HG02642 (cell line): ENCODE data around the gene SLC52A3.
"Not testable (repeated sequence)": the region's sequence is repeated elsewhere in the genome, so short reads cannot be mapped to it uniquely, and the experiment has no call there.

ENCODE experiments used
- ATAC-seq: cut with Tn5 transposase; IDR thresholded peaks from one replicate; pipeline ENCODE4 v1.9.1; 2021; ENCODE audit warnings: mild to moderate bottlenecking; ENCODE audit not compliant: unreplicated experiment, poor library complexity

The SLC52A3 gene

DNA sequence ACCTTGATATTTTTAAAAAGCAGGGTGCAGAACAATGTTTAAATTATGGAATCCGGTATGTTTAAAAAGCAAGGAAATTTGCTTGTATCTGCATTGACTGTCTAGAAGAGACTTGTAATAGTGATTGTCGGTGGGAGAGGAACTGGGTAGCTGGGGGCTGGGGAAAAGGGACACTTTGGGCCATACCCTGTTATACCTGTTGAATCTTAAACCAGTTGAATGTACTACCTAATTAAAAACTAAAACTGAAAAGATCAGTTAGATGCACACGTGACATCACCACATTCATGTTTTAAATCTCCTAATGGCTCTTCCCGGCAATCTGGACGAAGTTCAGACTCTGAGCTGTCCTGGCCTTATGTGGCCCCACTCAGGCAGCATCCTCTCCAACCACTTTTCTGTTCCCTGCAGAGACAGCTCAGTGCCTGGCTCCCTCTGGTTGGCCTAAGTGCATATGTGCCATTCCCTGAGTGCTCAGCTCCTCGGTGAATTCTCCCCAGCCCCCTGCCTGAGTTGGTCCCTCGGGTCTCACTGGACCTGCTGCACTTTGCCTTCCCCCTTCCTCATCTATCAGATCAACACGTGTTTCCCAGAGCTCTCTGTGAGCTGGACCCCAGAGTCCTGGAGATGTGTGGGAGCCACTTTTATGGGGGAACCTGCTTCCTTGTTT is 36.3 kb downstream of the SLC52A3 start:
- no peak for ATAC-seq

DNA sequence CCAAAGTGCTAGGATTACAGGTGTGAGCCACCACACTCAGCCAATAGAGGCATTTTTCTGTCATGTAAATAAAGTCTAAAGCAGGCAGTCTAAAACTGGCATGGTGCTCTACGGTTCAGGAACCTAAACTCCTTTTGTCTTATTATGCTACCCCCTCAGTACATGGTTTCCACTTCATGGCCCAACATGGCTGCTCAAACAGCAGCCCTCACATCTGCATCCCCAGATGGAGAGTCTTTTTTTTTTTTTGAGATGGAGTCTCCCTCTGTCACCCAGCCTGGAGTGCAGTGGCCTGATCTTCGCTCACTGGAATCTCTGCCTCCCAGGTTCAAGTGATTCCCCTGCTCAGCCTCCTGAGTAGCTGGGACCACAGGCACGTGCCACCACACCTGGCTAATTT is 38.3 kb downstream of the SLC52A3 start:
- no peak for ATAC-seq

DNA sequence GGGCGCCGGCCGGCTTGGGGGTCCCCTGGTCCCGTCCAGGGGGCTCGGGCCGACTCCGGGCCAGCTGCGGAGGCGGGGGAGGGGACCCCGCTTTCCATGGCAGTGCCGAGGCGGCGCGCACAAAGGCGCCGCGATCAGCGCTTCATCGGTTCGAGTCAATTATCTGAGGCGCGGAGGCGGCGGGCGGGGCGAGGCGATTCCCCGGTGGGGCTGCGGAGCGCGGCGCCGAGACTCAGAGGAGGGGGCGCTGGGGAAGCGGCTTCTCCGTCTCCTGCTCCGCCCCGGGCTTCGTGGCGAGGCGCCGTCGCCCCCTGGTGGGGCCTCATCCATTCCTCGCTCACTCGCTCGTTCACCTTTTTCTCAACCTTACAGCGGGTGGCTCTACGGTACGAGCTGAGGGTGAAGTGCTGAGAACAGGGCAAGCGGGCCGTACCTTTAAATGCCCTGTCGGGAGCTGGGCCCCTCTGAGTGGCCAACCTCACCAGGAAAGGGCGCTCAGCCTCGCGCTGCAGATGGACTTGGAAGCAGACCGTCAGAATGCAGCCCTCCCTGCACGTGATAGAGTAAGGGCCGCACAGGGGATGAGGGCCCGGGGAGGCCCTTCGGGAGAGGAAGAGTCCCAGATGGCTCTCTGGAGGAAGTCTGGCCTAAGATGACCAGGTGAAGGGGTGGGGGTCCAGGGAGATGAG is 39.9 kb downstream of the SLC52A3 start:
- no peak for ATAC-seq

DNA sequence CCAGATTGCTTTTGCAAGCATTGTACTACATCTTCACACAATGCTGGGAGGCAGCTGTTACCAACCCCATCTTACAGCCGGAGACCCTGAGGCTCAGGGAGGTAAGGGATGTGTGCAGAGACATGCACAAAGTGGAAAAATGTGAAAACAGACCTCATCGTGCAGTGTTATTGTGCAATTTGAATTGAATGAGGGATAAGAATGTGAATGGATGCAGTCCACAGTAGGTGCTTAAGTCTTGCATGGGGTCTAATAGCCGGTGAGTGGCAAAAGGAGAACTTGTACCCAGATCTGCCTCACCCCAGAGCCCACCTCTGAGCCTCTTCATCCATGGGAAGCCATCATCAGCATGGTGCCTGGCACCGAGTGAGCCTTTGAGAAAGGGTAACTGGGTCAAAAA is 42.1 kb downstream of the SLC52A3 start:
- no peak for ATAC-seq

DNA sequence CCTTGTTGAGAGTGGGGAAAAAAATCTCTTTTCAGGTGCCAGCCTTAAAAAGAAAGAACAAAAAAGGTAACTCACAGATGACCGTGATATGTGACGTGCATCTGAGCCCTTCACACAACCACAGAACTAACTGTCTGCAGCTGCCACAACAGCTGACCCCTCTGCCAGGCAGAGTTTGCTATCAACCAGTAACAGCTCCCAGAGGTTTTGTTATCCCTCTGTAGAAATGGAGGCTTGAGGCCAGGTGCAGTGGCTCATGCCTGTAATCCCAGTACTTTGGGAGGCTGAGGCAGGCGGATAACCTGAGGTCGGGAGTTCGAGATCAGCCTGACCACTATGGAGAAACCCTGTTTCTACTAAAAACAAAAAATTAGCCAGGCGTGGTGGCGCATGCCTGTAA is 42.8 kb downstream of the SLC52A3 start:
- no peak for ATAC-seq

DNA sequence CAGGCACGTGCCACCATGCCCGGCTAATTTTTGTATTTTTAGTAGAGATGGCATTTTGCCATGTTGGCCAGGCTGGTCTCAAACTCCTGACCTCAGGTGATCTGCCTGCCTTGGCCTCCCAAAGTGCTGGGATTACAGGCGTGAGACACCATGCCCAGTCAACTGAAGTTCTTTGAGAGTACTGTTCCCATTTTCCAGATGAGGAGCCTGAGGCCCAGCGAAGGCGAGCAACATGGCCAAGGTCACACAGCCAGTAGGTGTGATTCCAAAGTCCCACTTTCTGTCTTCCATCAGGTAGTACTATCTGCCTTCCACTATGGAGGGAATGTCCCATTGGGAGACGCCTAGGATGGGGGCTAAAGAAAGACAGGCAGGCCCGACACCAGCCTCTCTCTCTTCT is 43.5 kb downstream of the SLC52A3 start:
- ATAC-seq: not testable (repeated sequence)

DNA sequence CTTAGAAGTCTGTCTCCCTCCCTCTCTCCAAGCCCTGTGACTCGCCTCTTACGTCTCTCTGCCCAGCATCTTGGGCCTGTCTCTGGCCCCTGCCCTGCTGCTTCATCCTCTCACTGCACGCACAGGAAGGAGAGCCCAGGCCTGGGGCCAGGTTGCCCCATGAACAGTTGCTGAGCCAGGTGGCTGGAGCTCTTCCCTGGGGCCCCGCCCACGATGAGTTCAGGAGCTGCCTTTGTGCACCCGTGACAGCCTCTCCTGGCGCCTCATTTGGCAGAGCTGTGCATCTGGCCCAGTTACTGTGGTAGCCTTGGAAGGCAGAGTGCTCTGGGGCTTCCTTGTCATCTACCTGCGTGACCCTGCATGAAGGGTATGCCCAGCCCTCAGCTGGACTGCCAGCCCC is 44.5 kb downstream of the SLC52A3 start:
- no peak for ATAC-seq

DNA sequence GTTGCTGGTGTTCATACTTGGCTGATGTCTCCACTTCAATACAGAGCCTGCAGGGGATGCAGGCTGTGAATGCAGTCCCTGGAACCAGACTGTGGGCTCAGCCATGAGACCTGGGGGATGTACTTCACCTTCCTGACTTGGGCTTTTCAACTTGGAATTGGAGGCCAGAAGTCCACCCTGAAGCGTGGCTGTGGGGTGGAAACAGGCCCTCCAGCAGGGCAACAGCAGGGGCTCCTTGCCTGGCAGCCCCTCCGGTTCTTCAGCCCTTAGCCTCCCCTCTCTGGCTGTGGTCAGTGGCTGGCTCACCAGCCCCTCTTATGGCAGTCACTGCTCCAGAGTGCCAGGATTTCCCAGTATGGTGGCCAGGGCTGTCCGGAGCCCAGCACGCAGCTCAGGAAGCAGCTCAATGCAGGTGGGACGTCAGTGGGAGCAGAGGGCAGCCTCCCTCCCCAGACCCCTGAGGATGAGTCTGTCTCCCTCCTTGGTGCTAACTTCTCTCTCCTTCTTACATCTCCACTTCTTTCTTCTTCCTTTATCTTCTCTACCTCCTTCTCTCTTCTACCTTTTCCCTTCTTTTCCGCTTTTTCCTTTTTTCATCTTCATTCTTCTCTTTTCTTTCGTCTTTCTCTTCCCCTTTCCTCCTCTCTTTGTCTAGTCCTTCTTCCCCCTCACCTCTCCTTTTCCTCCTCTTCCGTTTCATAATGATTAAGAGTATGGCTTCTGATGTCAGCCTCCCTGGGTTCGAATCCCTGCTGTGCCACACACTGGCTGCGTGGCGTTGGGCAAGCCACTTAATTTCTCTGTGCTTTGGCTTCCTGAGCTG is 45.3 kb downstream of the SLC52A3 start:
- ATAC-seq: no peak

DNA sequence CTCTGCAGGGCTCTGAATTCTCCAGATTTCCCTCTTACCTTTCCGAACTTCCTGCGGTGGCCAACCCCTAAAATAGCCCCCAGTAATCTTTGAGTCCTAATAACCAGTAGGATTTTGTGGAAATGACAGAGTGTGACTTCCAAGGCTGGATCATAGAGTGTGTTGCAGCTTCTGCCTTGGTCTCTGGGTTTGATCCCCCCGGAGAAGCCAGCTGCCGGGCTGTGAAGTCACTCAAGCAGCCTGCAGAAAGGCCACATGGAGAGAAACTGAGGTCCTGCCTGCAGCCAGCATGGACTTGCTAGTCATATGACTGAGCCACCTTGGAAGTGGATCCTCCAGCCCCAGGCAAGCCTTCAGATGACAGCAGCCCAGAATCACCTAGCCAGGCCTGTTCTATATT is 46.4 kb downstream of the SLC52A3 start:
- no peak for ATAC-seq

DNA sequence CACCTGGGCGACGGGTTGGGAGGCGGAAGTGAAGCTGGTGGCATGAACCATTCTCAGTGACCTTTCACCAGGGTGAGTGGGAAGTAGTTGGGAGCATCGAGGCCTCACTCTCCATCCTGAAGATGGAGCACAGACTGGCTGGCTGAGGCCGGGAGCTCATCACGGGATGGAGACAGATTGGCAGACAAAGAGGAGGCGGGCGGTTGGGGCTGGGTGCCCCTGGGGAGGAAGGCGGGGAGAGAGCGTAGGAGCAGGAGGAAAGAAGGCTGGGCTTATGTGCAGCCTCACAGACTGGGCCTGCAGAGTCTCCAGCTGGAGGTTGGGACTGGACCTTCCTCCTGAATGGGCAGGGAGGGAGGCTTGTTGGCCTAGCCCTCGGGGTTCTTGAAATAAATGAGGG is 48.5 kb downstream of the SLC52A3 start:
- ATAC-seq: no peak

DNA sequence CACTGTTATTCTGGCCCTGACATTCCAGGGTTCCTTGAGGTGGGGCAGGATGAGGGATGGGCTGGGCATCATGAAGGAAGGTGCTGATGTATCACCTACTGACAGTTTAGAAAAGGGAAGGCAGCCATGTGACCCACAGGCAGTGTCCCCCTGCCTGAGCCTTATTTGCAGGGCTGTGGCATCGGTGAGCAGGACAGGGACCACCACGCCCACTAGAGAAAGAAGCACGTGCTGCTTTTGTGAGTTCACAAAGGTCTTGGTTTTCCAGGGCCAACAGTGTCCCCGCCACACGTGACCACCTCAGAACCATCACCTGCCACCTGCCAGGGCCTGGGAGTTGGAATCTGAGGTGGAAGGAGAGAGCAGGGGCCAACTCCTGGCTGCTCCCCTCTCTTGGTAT is 49.2 kb downstream of the SLC52A3 start:
- ATAC-seq: no peak

DNA sequence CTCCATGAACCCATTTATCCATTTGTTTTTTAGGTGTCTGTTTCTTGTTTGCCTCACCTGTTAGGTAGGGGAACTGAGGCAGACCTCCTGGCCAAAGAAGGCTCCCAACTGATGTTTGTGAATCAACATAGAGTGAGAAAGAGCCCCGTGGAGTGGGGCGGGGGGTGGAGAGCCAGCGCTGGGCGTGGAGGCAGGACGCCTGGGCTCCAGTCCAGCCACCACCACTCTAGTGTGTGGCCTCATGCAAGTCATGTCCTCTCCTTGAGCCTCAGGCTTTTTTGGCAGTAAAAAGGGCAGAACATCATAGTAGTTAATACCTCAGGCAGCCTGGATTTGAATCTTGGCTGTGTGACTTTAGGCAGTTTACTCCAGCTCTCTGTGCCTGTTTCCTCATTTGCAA is 50.5 kb downstream of the SLC52A3 start:
- ATAC-seq: no peak

DNA sequence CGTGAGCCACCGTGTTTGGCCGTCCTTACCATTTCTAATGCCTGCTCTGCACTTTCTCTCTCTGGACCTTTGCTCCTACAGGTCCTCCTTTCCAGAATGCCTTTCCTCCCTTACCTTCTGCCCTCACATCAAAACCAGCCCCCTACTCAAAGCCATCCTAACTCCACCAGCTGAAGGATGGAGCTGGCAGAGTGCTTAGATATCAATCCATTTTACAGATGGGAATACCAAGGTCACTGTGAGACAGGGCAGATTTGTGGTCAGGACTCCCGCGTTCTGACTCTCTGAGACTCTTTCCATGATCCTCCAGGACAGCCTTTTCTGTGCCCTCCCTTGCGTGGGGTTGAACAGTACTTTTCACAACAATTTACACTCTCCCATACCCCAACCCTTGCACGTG is 51.0 kb downstream of the SLC52A3 start:
- no peak for ATAC-seq

DNA sequence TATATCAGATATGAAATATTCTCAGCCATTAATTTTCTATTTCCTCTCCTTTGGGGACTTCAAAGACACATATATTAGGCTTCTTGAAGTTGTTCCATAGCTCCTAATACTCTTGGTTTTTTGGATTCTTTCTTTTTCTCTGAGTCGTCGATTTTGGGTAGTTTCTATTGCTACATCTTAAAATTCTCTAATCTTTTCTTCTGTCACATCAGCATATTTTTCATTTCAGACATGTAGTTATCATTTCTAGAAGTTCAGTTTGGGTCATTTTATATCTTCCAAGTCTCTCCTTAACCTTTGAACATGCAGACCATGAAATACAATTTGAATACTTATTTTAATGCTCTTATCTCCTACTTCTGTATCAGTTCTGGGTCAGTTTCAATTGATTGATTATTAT is 53.8 kb downstream of the SLC52A3 start:
- no peak for ATAC-seq

DNA sequence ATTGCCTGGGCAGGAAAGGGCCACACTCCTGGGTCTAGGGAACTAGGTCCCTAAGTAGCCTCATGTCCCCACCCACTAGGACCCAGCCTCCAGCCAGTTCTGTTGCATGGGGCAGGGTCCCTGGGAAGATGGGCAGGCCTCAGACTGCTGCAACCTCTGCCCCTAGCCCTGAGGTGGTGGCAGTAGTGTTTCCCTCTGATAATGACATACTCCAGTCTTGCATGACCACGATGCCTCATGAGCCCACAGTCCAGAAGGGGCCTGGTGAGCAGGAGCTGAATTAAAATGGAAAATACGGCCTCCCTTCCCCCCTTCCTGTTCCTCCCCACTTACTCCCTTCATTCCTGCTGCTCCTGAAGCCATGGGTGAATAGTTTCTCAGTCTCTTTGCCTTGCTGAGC is 56.7 kb downstream of the SLC52A3 start:
- ATAC-seq: no peak

DNA sequence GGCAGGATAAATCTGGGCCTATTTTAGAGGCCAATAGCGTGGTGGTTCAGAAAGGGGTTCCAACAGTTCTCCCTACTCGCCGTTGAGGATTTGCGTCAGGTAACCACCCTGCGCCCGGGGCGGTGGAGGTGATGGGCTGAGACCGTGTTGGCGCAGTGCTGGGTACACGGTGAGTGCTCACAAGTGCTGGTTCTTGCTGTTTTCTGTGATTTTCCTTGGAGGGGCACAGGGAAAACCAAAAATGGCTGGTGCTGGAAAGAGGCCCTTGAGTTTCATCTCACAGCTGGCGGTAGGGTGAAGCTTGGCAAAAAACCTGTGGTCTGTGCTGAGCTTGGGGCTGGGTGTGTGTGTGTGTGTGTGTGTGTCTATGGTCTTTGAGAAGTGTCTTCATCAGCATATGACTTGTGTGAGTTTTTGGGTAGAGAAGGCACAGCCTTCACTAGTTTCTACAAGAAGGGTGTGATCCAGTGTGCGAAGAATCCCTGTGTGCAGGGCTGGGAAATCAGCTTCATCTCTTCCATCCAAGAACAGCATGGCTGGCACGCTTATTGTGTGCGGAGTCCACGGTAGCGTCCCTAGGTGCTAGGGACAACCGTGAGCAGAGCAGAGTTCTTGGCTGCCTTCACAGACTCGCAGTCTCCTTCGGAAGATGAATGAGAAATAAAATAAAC is 57.4 kb downstream of the SLC52A3 start:
- no peak for ATAC-seq
